ENCODE measurements around the gene TMC3.

Gene TMC3

DNA sequence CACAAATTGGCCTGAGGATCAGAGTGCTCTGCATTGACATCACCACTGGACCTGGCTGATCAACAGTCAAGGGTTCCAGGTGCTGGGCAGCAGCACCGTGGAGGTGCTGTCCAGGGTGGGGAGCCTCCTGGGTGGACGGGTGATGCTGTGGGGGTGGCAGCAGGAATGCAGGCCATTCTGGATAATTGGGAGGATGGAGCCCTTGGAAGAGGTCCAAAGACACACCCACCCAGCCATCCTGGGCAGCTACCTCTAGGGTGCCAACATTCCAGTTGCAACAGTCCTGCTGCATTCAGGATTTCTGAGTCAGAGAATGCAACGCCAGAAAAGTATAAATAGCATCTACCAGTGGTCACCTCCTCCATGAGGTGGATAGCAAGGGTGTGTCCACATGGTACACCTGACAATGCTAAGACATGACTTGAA is 76.9 kb downstream of the TMC3 start:
- DNase-seq, result no peak

GRCh38 chr15:81296673-81297072 is 77.3 kb downstream of the TMC3 start:
- DNase-seq, result no peak

DNA sequence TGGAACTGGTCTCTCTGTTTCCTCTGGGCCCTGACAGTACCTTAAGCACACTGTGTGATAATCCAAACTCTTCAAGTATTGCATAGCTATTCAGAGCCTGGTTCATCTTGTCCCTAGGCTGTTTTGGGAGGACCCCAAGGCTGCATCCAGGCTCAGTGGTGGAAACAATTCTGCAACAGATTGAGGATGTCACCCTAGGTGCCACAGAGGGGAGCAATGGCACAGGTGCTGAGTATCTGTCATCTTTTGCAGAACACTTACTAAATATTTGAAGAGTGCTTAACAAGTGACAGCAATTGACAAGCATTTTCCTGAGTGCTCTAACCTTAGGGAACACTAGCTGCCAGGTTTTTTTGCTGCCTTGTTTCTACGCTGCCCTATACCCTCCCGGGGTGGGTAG is 77.8 kb downstream of the TMC3 start:
- DNase-seq, result no peak

- DNase-seq, result no peak
These were observed 78.4 kb downstream of the TMC3 start for GRCh38 chr15:81295486-81296121.

DNA sequence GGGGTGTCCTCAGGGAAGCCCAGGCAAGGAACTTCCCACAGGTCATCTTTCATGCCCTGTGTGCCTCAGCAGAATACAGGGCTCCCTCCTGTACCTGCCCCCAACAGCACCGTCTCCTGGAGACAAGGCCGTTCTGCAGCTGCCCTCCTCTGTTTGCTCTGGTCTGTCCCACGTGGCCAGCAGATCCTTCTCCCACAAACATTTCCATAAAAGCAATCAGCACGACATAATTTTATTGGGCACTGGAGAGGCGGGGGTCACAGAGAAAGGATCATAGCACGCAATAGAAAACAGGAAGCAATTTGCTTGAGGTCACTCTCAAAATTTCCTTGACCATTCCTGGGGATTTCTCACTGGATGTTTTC is 79.5 kb downstream of the TMC3 start:
- no peak for DNase-seq

GRCh38 chr15:81293728-81294515 is 80.1 kb downstream of the TMC3 start:
- DNase-seq, result no peak

GRCh38 chr15:81292523-81293001 is 81.5 kb downstream of the TMC3 start:
- DNase-seq, result no peak

DNA sequence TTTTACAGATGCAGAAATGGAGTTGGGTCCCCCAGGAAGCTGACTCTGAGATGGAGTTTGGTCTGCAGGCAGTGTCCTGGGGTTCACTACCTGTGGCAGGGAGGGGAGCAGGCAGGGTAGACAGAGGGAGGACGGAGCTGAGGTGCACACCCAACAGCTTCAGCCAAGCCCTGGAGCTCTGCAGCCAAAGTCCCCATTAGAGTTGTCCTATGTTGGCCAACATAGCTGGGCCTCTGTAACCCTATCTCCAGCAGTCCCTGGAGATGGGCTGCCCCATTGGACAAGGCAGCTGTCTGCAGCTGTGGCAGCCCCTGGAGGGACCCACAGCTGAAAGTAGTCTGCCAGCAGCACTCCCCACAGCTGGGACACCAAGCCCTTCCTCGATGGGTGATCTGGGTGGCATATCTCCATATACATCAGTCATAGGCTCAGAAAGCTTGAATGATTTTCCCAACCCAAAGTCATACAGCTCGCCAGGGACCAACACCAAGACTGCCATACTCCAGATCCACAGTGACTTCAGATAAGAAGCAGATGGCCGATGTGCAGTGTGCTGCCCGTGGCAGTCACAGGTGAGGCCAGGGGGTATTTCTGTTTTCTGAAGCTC is 82.0 kb downstream of the TMC3 start:
- DNase-seq, result no peak

- DNase-seq, result no peak
These were observed 84.1 kb downstream of the TMC3 start for GRCh38 chr15:81289910-81290309.

DNA sequence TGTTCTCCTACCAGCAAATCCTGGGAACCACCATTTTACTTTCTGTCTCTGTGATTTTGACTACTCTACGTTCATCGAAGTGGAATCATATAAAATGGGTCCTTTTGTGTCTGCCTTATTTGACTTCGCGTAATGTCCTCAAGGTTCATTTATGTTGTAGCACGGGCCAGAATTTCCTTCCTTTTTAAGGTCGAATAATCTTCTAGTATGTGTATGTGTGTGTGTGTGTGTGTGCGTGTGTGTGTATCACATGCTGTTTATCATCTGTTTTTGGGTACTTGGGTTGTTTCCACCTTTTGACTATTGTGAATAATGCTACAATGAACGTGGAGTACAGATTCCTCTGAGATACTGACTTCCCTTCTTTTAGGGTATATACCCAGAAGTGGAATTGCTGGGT is 85.4 kb downstream of the TMC3 start:
- no peak for DNase-seq

DNA sequence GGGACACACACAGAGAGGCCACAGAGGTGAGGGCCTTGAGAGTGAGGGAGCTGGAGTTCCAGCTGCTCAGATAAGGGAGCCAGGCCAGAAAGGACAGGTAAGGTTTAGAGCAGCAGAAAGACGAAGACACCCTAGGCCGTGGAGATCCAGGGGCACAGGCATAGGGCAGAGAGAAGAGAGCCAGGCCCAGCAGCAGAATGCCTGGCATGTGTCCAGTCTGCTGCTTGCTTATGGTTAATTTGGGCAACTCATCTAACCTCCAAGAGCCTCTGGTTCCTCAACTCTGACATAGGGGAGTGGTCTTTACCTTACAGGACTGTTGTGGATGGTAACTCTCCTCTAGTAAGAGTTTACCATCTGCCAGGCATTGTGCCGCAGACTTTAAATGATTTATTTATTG is 86.0 kb downstream of the TMC3 start:
- DNase-seq, result no peak

DNA sequence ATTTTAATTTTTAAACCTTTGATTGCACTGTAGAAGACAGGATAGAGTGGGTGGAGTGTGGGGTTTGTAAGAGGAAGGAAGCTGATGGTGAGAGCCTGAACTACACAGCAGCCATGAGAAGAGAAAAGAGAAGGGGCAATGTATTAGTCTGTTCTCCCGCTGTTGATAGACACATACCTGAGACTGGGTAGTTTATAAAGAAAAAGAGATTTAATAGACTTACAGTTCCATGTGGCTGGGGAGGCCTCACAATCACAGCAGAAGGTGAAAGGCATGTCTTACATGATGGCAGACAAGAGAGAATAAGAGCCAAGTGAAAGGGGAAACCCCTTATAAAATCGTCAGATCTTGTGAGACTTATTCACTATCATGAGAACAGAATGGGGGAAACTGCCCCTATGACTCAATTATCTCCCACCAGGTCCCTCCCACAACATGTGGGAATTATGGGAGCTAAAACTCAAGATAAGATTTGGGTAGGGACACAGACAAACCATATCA is 87.3 kb downstream of the TMC3 start:
- DNase-seq, result no peak

- no peak for DNase-seq
These were observed 88.6 kb downstream of the TMC3 start for GRCh38 chr15:81285461-81285860.

DNA sequence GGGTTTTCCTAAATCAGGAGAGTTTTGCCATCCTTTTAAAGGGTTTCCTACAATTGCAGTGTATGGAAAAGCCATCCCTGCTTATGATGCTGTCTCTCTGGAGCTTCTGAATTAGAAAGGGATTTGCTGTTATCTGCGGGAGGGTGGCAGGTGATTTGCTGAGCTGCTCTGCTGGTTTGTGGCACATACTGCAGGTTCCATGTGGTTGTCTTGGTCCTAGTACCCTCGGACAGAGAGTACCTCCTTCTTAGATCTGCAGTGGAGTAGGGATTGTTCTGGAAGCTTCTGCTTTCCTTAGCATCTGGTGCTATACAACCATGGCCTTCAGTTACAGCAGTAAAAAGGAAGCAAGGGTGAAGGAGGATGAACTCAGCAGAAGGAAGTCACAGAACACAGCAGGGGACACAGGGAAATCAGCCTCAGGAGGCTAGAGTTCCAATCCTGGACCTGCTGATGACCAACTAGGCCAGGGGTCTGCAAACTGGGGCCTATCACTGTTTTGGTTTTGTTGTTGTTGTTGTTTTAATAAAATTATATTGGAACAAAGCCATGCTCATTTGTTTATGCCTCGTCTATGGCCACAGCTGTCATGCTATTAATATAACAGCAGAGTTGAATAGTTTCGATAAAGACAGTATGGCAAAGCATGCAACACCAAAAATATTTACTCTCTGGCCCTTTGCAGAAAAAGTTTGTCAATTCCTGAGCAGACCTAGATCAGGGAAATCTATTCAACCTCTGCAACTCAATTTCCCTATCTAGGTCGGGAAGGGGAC is 89.6 kb downstream of the TMC3 start:
- no peak for DNase-seq

GRCh38 chr15:81282911-81283310 is 91.1 kb downstream of the TMC3 start:
- no peak for DNase-seq

GRCh38 chr15:81282606-81282895 is 91.5 kb downstream of the TMC3 start:
- no peak for DNase-seq

DNA sequence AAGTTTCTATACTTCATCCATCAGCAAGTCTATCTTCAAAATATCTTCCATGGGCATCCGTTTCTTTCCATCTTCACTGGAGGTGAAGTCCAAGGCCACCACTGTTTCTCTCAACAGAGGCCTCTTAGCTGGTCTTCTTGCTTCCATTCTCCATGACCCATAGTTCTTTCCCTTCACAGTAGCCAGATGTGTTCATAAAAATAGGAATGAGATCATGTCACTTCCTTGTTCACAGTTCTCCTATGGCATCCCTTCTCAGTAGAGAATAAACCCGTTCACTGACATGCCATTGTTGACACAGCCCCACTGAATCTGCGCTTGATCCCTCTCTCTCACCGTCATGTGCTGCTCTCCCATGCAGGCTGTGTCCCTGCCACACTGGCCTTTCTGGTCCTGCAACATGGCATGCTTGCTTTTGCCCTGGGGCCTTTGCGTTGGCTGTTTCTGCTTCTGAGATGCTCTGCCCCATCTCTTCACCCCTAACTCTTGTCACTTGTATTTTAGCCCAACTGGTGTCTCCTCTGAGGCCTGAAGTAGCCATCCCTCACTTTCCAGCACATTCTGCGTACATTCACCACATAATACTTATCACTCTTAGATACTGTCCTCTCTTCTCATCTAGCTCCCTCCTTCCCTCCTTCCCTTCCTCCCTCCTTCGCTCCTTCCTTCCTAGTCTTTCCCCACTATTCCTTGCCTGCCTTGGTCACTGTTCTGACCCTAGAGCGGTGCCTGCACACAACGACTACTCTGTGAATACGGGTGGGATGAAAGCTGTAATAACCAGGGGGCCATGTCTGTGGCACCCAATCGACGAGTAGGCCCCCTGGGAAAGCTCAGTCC is 92.0 kb downstream of the TMC3 start:
- DNase-seq, result no peak

GRCh38 chr15:81281456-81281735 is 92.6 kb downstream of the TMC3 start:
- DNase-seq, result no peak
